Glomerular endothelial cell (primary cell): Measurements from ENCODE around the gene ST6GAL2. TPM values are rescaled to one million over a fixed set of nuclear protein-coding genes. Genes with fewer than 3 reads are reported as not detected.

Experiments
- DNase-seq: peaks from one replicate; pipeline ENCODE4 v3.0.0-alpha.2; 2011; ENCODE audit warnings: low read depth, low spot score; ENCODE audit errors: extremely low read depth
- total RNA-seq: library from RNA; depleted of rRNA; stranded (reverse); fragments of >200 nt; gene quantifications from 2 replicates; pipeline ENCODE4 v1.2.3, GENCODE V29; 2015

Gene ST6GAL2
- 17.4 and 39.5 TPM in 2 replicates for total RNA-seq

- no peak for DNase-seq
These were observed at the start of gene ST6GAL2 for GRCh38 chr2:106885971-106886915. Gene ST6GAL2 (minus strand): TSS chr2:106886167. CDS start chr2:106843977, 42,190 bp downstream.

GRCh38 chr2:106932644-106933043 is 46.7 kb upstream of the ST6GAL2 start:
- DNase-seq = no peak

GRCh38 chr2:106931717-106932335 is 45.9 kb upstream of the ST6GAL2 start:
- DNase-seq = no peak

GRCh38 chr2:106921451-106921850 is 35.5 kb upstream of the ST6GAL2 start:
- DNase-seq = no peak

GRCh38 chr2:106919012-106919411 is 33.0 kb upstream of the ST6GAL2 start:
- no peak for DNase-seq

GRCh38 chr2:106904242-106904641 is 18.3 kb upstream of the ST6GAL2 start:
- DNase-seq = no peak

GRCh38 chr2:106899786-106900530 is 14.0 kb upstream of the ST6GAL2 start:
- DNase-seq = no peak

- no peak for DNase-seq
These were observed 8.6 kb upstream of the ST6GAL2 start for GRCh38 chr2:106894545-106894944.

- DNase-seq = no peak
These were observed 6.1 kb upstream of the ST6GAL2 start for GRCh38 chr2:106892048-106892447.

- DNase-seq = no peak
These were observed 4.6 kb upstream of the ST6GAL2 start for GRCh38 chr2:106890606-106891005.

- no peak for DNase-seq
These were observed 1.2 kb upstream of the ST6GAL2 start for GRCh38 chr2:106886916-106887758.

GRCh38 chr2:106885329-106885728 is 638 bp downstream of the ST6GAL2 start:
- no peak for DNase-seq

- DNase-seq = no peak
These were observed 3.3 kb downstream of the ST6GAL2 start for GRCh38 chr2:106882673-106883072.

GRCh38 chr2:106878206-106878605 is 7.8 kb downstream of the ST6GAL2 start:
- no peak for DNase-seq

GRCh38 chr2:106876699-106877098 is 9.3 kb downstream of the ST6GAL2 start:
- no peak for DNase-seq

GRCh38 chr2:106869512-106870275 is 16.3 kb downstream of the ST6GAL2 start:
- DNase-seq = no peak

- DNase-seq = no peak
These were observed 17.7 kb downstream of the ST6GAL2 start for GRCh38 chr2:106868275-106868674.

GRCh38 chr2:106867196-106867953 is 18.6 kb downstream of the ST6GAL2 start:
- no peak for DNase-seq

- DNase-seq = no peak
These were observed 19.3 kb downstream of the ST6GAL2 start for GRCh38 chr2:106866641-106867040.
